WTC11 (cell line): ENCODE data around the gene NELFA.

Experiments used
- ATF1 ChIP-seq: sonication (generic); formaldehyde crosslinking; IDR thresholded peaks from 2 replicates; pipeline ENCODE4 v1.8.1; 2023; ENCODE audit warnings: mild to moderate bottlenecking, moderate library complexity, missing genetic modification reagents
- EMX1 ChIP-seq: fragments of 250-450 bp; sonication (Bioruptor Pico); IDR thresholded peaks from 2 replicates; pipeline ENCODE4 v1.8.0; 2021; ENCODE audit warnings: mild to moderate bottlenecking
- GTF2I ChIP-seq: fragments of 250-450 bp; sonication (Bioruptor Pico); conservative IDR thresholded peaks from 2 replicates; pipeline ENCODE4 v1.4.0; 2021; ENCODE audit warnings: mild to moderate bottlenecking
- JUN ChIP-seq: sonication (generic); formaldehyde crosslinking; IDR thresholded peaks from 2 replicates; pipeline ENCODE4 v1.8.0; 2023; ENCODE audit warnings: mild to moderate bottlenecking, missing genetic modification reagents
- SMAD3 ChIP-seq: sonication (generic); formaldehyde crosslinking; IDR thresholded peaks from 2 replicates; pipeline ENCODE4 v1.8.0; 2022; ENCODE audit warnings: missing genetic modification reagents, mild to moderate bottlenecking, borderline replicate concordance
- TP53 ChIP-seq: sonication (generic); formaldehyde crosslinking; IDR thresholded peaks from 2 replicates; pipeline ENCODE4 v1.8.1; 2023; ENCODE audit warnings: mild to moderate bottlenecking, missing genetic modification reagents
- ZNF263 ChIP-seq: sonication (generic); formaldehyde crosslinking; IDR thresholded peaks from 2 replicates; pipeline ENCODE4 v1.8.1; 2022; ENCODE audit warnings: low read depth, mild to moderate bottlenecking, moderate library complexity, missing genetic modification reagents
- TF ChIP-seq, protein P1 (sequence below): fragments of 200-600 bp; IDR thresholded peaks from 2 replicates; pipeline ENCODE4 v1.8.0; 2022; ENCODE audit warnings: antibody characterized with exemption
- TF ChIP-seq, protein P2 (sequence below): sonication (generic); formaldehyde crosslinking; IDR thresholded peaks from 2 replicates; pipeline ENCODE4 v1.8.0; 2023; ENCODE audit warnings: missing genetic modification reagents, mild to moderate bottlenecking, borderline replicate concordance
- TF ChIP-seq, protein P3 (sequence below): sonication (generic); formaldehyde crosslinking; IDR thresholded peaks from 2 replicates; pipeline ENCODE4 v1.8.1; 2023; ENCODE audit warnings: mild to moderate bottlenecking, missing genetic modification reagents
- TF ChIP-seq, protein P4 (sequence below): sonication (generic); formaldehyde crosslinking; IDR thresholded peaks from 2 replicates; pipeline ENCODE4 v1.8.0; 2022; ENCODE audit warnings: mild to moderate bottlenecking, missing genetic modification reagents
- TF ChIP-seq, protein P5 (sequence below): sonication (generic); formaldehyde crosslinking; IDR thresholded peaks from 2 replicates; pipeline ENCODE4 v1.8.0; 2022; ENCODE audit warnings: mild to moderate bottlenecking, missing genetic modification reagents
- TF ChIP-seq, protein P6 (sequence below): sonication (generic); formaldehyde crosslinking; IDR thresholded peaks from 2 replicates; pipeline ENCODE4 v1.8.1; 2022; ENCODE audit warnings: mild to moderate bottlenecking, missing genetic modification reagents, moderate library complexity, borderline replicate concordance
- TF ChIP-seq, protein P7 (sequence below): sonication (generic); formaldehyde crosslinking; IDR thresholded peaks from 2 replicates; pipeline ENCODE4 v1.8.0; 2023; ENCODE audit warnings: mild to moderate bottlenecking, missing genetic modification reagents

DNA sequence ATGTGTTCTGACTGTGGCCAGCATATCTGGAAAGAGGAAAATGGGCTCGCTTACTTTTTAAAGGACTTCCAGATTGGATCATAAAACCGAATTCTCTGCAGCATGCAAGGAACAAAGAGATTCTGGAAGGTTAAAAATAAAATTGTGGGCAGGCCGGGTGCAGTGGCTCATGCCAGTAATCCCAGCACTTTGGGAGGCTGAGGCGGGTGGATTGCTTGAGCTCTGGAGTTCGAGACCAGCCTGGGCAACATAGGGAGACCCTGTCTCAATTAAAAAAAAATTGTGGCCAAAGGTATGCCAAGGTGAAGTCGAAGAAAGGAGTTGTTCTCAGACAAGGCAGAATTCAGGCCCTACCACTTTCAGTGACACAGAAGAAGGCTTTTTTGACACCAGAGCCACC is 37.8 kb downstream of the NELFA start:
- TF ChIP-seq, protein P1, sequence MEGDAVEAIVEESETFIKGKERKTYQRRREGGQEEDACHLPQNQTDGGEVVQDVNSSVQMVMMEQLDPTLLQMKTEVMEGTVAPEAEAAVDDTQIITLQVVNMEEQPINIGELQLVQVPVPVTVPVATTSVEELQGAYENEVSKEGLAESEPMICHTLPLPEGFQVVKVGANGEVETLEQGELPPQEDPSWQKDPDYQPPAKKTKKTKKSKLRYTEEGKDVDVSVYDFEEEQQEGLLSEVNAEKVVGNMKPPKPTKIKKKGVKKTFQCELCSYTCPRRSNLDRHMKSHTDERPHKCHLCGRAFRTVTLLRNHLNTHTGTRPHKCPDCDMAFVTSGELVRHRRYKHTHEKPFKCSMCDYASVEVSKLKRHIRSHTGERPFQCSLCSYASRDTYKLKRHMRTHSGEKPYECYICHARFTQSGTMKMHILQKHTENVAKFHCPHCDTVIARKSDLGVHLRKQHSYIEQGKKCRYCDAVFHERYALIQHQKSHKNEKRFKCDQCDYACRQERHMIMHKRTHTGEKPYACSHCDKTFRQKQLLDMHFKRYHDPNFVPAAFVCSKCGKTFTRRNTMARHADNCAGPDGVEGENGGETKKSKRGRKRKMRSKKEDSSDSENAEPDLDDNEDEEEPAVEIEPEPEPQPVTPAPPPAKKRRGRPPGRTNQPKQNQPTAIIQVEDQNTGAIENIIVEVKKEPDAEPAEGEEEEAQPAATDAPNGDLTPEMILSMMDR, result no peak
- TF ChIP-seq ZNF263 (CRISPR knock-in tag) (no peak), EMX1 (CRISPR knock-in tag) (no peak), GTF2I (CRISPR knock-in tag) (no peak), JUN (CRISPR knock-in tag) (no peak), TP53 (no peak), ATF1 (CRISPR knock-in tag) (no peak), SMAD3 (no peak)
- TF ChIP-seq, protein P2, sequence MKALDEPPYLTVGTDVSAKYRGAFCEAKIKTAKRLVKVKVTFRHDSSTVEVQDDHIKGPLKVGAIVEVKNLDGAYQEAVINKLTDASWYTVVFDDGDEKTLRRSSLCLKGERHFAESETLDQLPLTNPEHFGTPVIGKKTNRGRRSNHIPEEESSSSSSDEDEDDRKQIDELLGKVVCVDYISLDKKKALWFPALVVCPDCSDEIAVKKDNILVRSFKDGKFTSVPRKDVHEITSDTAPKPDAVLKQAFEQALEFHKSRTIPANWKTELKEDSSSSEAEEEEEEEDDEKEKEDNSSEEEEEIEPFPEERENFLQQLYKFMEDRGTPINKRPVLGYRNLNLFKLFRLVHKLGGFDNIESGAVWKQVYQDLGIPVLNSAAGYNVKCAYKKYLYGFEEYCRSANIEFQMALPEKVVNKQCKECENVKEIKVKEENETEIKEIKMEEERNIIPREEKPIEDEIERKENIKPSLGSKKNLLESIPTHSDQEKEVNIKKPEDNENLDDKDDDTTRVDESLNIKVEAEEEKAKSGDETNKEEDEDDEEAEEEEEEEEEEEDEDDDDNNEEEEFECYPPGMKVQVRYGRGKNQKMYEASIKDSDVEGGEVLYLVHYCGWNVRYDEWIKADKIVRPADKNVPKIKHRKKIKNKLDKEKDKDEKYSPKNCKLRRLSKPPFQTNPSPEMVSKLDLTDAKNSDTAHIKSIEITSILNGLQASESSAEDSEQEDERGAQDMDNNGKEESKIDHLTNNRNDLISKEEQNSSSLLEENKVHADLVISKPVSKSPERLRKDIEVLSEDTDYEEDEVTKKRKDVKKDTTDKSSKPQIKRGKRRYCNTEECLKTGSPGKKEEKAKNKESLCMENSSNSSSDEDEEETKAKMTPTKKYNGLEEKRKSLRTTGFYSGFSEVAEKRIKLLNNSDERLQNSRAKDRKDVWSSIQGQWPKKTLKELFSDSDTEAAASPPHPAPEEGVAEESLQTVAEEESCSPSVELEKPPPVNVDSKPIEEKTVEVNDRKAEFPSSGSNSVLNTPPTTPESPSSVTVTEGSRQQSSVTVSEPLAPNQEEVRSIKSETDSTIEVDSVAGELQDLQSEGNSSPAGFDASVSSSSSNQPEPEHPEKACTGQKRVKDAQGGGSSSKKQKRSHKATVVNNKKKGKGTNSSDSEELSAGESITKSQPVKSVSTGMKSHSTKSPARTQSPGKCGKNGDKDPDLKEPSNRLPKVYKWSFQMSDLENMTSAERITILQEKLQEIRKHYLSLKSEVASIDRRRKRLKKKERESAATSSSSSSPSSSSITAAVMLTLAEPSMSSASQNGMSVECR, result no peak
- TF ChIP-seq, protein P3, sequence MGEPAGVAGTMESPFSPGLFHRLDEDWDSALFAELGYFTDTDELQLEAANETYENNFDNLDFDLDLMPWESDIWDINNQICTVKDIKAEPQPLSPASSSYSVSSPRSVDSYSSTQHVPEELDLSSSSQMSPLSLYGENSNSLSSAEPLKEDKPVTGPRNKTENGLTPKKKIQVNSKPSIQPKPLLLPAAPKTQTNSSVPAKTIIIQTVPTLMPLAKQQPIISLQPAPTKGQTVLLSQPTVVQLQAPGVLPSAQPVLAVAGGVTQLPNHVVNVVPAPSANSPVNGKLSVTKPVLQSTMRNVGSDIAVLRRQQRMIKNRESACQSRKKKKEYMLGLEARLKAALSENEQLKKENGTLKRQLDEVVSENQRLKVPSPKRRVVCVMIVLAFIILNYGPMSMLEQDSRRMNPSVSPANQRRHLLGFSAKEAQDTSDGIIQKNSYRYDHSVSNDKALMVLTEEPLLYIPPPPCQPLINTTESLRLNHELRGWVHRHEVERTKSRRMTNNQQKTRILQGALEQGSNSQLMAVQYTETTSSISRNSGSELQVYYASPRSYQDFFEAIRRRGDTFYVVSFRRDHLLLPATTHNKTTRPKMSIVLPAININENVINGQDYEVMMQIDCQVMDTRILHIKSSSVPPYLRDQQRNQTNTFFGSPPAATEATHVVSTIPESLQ (CRISPR knock-in tag), result no peak
- TF ChIP-seq, protein P4, sequence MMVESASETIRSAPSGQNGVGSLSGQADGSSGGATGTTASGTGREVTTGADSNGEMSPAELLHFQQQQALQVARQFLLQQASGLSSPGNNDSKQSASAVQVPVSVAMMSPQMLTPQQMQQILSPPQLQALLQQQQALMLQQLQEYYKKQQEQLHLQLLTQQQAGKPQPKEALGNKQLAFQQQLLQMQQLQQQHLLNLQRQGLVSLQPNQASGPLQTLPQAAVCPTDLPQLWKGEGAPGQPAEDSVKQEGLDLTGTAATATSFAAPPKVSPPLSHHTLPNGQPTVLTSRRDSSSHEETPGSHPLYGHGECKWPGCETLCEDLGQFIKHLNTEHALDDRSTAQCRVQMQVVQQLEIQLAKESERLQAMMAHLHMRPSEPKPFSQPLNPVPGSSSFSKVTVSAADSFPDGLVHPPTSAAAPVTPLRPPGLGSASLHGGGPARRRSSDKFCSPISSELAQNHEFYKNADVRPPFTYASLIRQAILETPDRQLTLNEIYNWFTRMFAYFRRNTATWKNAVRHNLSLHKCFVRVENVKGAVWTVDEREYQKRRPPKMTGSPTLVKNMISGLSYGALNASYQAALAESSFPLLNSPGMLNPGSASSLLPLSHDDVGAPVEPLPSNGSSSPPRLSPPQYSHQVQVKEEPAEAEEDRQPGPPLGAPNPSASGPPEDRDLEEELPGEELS (CRISPR knock-in tag), result no peak
- TF ChIP-seq, protein P5, sequence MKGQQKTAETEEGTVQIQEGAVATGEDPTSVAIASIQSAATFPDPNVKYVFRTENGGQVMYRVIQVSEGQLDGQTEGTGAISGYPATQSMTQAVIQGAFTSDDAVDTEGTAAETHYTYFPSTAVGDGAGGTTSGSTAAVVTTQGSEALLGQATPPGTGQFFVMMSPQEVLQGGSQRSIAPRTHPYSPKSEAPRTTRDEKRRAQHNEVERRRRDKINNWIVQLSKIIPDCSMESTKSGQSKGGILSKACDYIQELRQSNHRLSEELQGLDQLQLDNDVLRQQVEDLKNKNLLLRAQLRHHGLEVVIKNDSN, result no peak
- TF ChIP-seq, protein P6, sequence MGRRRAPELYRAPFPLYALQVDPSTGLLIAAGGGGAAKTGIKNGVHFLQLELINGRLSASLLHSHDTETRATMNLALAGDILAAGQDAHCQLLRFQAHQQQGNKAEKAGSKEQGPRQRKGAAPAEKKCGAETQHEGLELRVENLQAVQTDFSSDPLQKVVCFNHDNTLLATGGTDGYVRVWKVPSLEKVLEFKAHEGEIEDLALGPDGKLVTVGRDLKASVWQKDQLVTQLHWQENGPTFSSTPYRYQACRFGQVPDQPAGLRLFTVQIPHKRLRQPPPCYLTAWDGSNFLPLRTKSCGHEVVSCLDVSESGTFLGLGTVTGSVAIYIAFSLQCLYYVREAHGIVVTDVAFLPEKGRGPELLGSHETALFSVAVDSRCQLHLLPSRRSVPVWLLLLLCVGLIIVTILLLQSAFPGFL (CRISPR knock-in tag), result no peak
- TF ChIP-seq, protein P7, sequence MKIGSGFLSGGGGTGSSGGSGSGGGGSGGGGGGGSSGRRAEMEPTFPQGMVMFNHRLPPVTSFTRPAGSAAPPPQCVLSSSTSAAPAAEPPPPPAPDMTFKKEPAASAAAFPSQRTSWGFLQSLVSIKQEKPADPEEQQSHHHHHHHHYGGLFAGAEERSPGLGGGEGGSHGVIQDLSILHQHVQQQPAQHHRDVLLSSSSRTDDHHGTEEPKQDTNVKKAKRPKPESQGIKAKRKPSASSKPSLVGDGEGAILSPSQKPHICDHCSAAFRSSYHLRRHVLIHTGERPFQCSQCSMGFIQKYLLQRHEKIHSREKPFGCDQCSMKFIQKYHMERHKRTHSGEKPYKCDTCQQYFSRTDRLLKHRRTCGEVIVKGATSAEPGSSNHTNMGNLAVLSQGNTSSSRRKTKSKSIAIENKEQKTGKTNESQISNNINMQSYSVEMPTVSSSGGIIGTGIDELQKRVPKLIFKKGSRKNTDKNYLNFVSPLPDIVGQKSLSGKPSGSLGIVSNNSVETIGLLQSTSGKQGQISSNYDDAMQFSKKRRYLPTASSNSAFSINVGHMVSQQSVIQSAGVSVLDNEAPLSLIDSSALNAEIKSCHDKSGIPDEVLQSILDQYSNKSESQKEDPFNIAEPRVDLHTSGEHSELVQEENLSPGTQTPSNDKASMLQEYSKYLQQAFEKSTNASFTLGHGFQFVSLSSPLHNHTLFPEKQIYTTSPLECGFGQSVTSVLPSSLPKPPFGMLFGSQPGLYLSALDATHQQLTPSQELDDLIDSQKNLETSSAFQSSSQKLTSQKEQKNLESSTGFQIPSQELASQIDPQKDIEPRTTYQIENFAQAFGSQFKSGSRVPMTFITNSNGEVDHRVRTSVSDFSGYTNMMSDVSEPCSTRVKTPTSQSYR (CRISPR knock-in tag), result no peak
